Duodenal mucosa (tissue), 2 donors: ENCODE data around the gene TRIP10.
A peak's percentile ranks its signal among the peaks of the same experiment; 100 is the strongest.
"Not testable (repeated sequence)": the region's sequence is repeated elsewhere in the genome, so short reads cannot be mapped to it uniquely, and the experiment has no call there.

Experiments used
- H3K27ac ChIP-seq: one replicate; pipeline ENCODE4 v1.7.0; 2013; ENCODE audit warnings: low read depth, low read length
- H3K27me3 ChIP-seq, 2 donors: one replicate each; pipeline ENCODE4 v1.7.0; 2013; ENCODE audit warnings: low read length in 2 of 2, control low read depth in 1 of 2; ENCODE audit not compliant: insufficient read depth in 2 of 2, control insufficient read depth in 1 of 2
- H3K36me3 ChIP-seq, 2 donors: one replicate each; pipeline ENCODE4 v1.7.0; 2013; ENCODE audit warnings: low read length in 2 of 2, control low read depth in 1 of 2; ENCODE audit not compliant: insufficient read depth in 2 of 2, control insufficient read depth in 1 of 2
- H3K4me1 ChIP-seq, 2 donors: one replicate each; pipeline ENCODE4 v1.7.0; 2013; ENCODE audit warnings: low read length in 2 of 2, control low read depth in 1 of 2; ENCODE audit not compliant: insufficient read depth in 2 of 2, control insufficient read depth in 1 of 2
- H3K4me3 ChIP-seq, 2 donors: one replicate each; pipeline ENCODE4 v1.7.0; 2013; ENCODE audit warnings: low read length in 2 of 2, low read depth in 1 of 2
- H3K9ac ChIP-seq, 2 donors: one replicate each; pipeline ENCODE4 v1.7.0; 2013; ENCODE audit warnings: low read length in 2 of 2, low read depth in 1 of 2
- H3K9me3 ChIP-seq, 2 donors: one replicate each; pipeline ENCODE4 v1.7.0; 2013; ENCODE audit warnings: low read length in 2 of 2, control low read depth in 1 of 2; ENCODE audit not compliant: control insufficient read depth in 1 of 2

The TRIP10 gene

DNA sequence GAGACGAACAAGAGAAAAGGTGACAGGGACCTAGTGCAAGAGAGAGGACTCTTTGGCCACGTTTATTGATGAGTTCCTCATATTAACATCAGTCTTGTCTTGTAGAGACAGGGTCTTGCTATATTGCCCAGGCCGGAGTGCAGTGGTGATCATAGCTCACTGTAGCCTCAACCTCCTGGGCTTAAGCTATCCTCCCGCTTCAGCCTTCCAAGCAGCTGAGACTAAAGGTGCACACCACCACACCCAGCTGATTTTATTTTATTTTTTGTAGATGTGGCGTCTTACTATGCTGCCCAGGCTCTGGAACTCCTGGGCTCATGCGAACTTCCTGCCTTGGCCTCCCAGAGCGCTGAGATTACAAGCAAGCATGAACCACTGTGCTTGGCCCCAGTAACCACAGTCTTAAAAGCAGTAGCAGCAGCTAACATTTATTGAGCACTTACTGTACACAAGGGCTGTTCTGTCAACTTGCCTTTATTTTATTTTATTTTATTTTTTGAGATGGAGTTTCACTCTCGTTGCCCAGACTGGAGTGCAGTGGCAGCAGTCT, 28.8 kb downstream of the TRIP10 start:
- Histone ChIP-seq H3K9me3 (no peaks in the 10 kb centered on the region), H3K9ac (peak overlapping the region; percentile 31 to 51), H3K27me3 (peaks cover 0 to 4% of the 10 kb centered on the region in 2 donors), H3K4me1 (peaks cover 16 to 22% of the 10 kb centered on the region in 2 donors), H3K4me3 (peak overlapping the region in 1 of 2 donors; percentile 82), H3K27ac (no peak overlapping the region), H3K36me3 (peaks cover 0 to 3% of the 10 kb centered on the region in 2 donors)

DNA sequence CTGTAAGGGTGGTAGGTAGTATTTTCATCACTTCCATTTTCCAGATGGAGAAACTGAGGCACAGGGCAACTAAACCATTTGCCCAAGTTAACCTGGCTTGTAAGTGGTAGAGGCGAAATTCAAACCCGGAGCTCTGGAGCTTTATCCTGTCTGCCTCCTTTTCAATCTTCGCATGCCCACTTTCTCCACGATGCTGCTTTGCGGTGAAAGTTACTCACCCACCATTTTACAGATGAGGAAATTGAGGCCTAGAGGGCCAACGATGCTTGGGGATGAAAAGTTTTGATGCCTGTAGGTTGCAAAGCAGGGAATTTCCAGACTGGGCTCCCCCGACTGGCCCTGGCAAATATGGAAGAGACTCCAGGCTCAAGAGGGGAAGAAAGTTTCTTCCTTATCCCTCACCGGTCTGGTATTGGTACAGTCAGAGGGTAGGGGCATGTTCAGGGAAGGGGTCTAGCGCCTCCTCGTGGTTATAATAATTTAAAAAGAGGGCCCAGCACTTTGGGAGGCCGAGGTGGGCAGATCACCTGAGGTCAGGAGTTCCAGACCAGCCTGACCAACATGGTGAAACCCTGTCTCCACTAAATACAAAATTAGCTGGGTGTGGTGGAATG, 29.6 kb downstream of the TRIP10 start:
- H3K36me3 ChIP-seq: no peaks in the 10 kb centered on the region
- peaks cover 0 to 4% of the 10 kb centered on the region in 2 donors for H3K27me3 ChIP-seq
- no peak overlapping the region for H3K27ac ChIP-seq
- H3K9me3 ChIP-seq: no peaks in the 10 kb centered on the region
- no peak overlapping the region for H3K4me3 ChIP-seq
- peaks cover 16 to 22% of the 10 kb centered on the region in 2 donors for H3K4me1 ChIP-seq
- H3K9ac ChIP-seq: no peak overlapping the region

DNA sequence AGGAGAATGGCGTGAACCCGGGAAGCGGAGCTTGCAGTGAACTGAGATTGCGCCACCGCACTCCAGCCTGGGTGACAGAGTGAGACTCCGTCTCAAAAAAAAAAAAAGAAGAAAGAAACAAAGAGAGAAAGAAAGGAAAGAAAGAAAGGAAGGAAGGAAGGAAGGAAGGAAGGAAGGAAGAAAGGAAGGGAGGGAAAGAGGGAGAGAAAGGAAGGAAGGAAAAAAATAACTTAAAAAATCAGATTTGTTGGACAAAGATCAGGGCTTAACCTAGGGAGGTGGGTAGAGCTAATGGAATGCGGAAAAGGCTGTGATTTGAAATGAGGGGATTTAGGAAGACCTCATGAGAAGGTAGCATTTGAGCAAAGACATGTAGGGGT, 32.2 kb downstream of the TRIP10 start:
- H3K27me3 ChIP-seq, H3K36me3 ChIP-seq, H3K9me3 ChIP-seq, H3K27ac ChIP-seq, H3K9ac ChIP-seq, H3K4me3 ChIP-seq: not testable (repeated sequence)
- peaks cover 2 to 19% of the 10 kb centered on the region in 2 donors for H3K4me1 ChIP-seq

DNA sequence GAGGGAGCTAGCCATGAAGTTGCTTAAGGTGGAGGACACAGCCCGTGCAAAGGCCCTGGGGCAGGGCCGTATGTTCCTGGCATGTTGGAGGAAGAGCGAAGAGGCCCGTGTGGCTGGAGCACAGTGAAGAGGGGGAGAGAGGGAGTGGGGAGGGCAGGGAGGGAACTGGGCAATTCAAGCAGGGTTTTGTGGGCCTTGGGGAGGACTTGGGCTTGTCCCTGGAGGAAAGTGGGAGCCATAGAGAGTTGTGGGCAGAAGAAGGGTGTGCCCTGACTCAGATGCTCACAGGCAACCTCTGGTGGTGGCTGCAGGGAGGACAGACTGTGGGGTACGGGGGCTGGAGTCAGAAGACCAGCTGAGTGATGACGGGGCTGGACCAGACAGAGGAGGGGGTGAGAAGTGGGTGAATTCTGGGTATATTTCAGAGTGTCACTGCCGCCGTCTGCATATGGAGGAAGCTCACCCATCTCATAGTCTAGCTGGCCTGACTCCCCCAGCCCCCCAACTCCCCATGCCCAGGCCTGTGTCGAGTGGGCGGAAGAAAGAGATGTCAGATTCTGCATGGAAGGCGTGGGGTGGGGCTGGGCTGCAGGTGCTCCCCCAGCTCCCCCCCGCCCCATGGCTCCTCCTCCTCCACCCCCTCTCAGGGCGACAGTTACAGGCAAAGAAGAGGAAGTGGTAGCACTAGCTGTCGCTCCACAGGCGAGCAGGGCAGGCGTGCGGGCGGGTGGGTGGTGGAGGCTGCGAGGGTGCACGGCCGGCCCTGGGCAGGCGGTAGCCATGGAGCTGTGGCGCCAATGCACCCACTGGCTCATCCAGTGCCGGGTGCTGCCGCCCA, 32.8 kb downstream of the TRIP10 start, which contains the start of gene VAV1:
VAV1 (plus strand) TSS at position 681 of the 838 bp plus-strand sequence; CDS start at position 781, 100 bp downstream.
- peaks cover 0 to 4% of the 10 kb centered on the region in 2 donors for H3K27me3 ChIP-seq
- no peak within 1 kb of the TSS for H3K27ac ChIP-seq
- H3K36me3 ChIP-seq: no peaks in the 10 kb centered on the region
- H3K9me3 ChIP-seq: no peaks in the 10 kb centered on the region
- H3K4me3 ChIP-seq: peak within 1 kb of the TSS; percentile 72 to 76
- H3K9ac ChIP-seq: peak within 1 kb of the TSS; percentile 57 to 59
- peaks cover 0 to 19% of the 10 kb centered on the region in 2 donors for H3K4me1 ChIP-seq

DNA sequence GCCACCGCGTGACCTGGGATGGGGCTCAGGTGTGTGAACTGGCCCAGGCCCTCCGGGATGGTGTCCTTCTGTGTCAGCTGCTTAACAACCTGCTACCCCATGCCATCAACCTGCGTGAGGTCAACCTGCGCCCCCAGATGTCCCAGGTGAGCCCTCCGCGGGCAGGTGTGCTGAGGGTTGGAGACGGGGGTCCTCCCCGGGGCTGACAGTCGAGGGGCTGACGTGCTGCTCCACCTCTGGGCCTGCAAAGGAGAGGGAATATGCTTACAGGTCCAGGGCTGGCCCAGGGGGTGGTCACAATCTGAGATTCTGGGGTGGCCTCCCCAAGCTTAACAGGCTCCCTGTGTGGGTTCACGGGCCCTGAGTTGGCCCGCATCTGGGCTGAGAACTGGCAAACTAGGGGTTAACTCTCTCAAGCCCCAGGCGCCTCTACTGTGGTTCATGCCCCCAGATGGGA, 33.4 kb downstream of the TRIP10 start:
- peaks cover 0 to 17% of the 10 kb centered on the region in 2 donors for H3K4me1 ChIP-seq
- H3K4me3 ChIP-seq: peak overlapping the region; percentile 72 to 76
- H3K27me3 ChIP-seq: peaks cover 0 to 4% of the 10 kb centered on the region in 2 donors
- H3K9ac ChIP-seq: peak overlapping the region; percentile 57 to 59
- no peaks in the 10 kb centered on the region for H3K9me3 ChIP-seq
- no peaks in the 10 kb centered on the region for H3K36me3 ChIP-seq
- no peak overlapping the region for H3K27ac ChIP-seq

DNA sequence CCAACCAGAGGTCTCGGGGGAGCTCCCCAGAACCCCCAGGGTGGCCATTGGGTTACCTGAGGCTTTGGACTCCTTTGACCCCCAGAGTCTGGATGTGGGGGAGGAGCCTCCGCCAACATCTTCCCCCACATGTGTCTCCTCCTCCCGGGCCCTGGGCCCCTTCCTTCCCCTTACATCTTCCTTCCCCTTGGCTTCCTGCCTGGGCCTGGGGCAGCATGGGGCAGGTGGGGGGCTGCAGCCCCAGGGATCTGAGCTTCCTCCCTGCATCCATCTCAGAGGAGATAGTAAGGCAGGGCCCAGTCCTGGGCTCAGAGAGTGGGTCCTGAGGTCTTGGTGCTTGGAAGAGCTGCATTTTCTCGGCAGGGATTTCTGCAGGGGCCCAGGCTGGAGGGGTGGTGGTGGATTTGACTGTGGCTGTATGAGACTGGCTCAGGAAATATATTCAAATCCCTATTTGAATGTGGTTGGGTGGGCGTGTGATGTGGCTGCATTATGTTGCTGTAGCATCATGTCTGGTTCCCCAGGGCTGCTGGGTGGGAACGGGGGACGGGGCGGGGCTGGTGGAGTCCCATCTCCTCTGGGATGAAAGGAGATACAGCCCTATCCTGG, 33.9 kb downstream of the TRIP10 start:
- H3K4me1 ChIP-seq: peaks cover 0 to 12% of the 10 kb centered on the region in 2 donors
- H3K9me3 ChIP-seq: no peaks in the 10 kb centered on the region
- H3K4me3 ChIP-seq: peak overlapping the region; percentile 72 to 76
- no peak overlapping the region for H3K27ac ChIP-seq
- H3K36me3 ChIP-seq: no peaks in the 10 kb centered on the region
- peaks cover 0 to 4% of the 10 kb centered on the region in 2 donors for H3K27me3 ChIP-seq
- peak overlapping the region; percentile 57 to 59 for H3K9ac ChIP-seq

DNA sequence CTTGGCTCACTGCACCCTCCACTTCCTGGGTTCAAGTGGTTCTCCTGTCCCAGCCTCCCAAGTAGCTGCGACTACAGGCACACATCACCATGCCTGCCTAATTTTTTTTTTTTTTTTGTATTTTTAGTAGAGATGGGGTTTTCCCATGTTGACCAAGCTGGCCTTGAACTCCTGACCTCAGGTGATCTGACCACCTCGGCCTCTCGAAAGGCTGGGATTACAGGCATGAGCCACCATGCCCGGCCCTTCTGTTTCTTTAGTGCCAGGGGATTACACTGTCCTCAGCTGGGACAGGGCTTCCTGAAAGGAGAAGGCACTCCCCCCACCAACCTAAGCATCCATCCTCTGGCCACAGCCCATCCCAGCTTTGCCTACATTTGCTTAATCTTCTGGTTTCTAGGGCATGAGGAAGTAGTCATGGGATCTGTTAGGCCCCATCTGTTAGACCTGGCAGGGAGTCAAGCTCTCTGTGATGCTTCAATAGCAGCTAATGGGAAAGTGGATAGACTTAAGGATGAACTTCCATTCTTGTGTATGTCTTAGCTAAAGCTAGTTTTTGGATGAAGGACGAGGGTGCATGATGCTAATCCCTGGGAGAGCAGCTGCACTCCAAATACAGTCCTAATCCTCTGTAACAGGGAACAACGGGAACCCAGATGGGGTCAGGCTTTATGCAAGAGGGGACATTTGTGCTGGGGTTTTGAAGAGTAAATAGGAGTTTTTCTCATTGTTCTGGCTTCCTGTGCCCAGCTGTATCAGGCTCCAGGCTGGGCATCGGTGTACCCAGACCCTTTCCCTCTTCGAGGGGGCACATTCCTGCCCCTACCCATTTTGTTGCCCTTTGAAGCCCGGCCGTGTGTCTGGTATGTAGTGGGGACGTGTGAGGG, 35.6 kb downstream of the TRIP10 start:
- no peak overlapping the region for H3K4me3 ChIP-seq
- no peaks in the 10 kb centered on the region for H3K9me3 ChIP-seq
- no peaks in the 10 kb centered on the region for H3K36me3 ChIP-seq
- H3K9ac ChIP-seq: no peak overlapping the region
- H3K4me1 ChIP-seq: peaks cover 0 to 12% of the 10 kb centered on the region in 2 donors
- no peak overlapping the region for H3K27ac ChIP-seq
- peaks cover 0 to 4% of the 10 kb centered on the region in 2 donors for H3K27me3 ChIP-seq

DNA sequence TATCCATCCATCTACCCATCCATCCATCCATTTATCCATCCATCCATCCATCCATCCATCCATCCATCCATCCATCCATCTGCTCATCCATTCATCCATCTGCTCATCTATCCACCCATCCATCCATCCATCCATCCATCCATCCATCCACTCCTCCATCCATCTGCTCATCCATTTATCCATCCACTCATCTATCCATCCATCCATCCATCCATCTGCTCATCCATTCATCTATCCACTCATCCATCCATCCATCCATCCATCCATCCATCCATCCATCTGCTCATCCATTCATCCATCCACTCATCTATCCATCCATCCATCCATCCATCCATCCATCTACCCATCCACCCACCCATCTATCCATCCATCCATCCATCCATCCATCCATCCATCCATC, 36.6 kb downstream of the TRIP10 start:
- not testable (repeated sequence) for H3K27ac ChIP-seq

DNA sequence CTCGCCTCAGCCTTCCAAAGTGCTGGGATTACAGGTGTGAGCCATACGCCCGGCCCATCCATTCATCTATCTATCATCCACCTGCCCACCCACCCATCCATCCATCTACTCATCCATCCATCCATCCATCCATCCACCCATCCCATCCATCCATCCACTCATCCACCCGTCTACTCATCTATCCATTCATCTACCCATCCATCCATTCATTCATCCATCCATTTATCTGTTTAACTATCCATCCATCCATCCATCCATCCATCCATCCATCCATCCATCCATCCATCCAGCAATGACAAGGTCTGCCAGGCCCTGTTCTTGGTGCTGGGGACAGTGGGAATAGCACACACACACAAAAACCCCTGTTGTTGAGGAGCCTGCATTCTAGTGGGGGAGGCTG, 37.5 kb downstream of the TRIP10 start:
- Histone ChIP-seq H3K27ac (no peak overlapping the region), H3K9ac (no peak overlapping the region), H3K4me3 (no peak overlapping the region), H3K4me1 (peaks cover 0 to 11% of the 10 kb centered on the region in 2 donors), H3K36me3 (no peaks in the 10 kb centered on the region), H3K27me3 (peaks cover 0 to 4% of the 10 kb centered on the region in 2 donors), H3K9me3 (no peaks in the 10 kb centered on the region)

More for the DNA sequence above, 36.6 kb downstream of the TRIP10 start:
- H3K4me1 ChIP-seq: peaks cover 0 to 12% of the 10 kb centered on the region in 2 donors
- not testable (repeated sequence) for H3K4me3 ChIP-seq, H3K9me3 ChIP-seq, H3K36me3 ChIP-seq, H3K9ac ChIP-seq, H3K27me3 ChIP-seq
